Thyroid gland (tissue), 4 donors: ENCODE results near the gene RPL10A.

Experiments used
- CTCF ChIP-seq, 6 experiments: fragments of 200-600 bp in 3 of 6; fragments of 450-650 bp in 3 of 6; sonication (generic) in 3 of 6; IDR thresholded peaks; one replicate each; pipeline ENCODE4 v1.5.1; 2016 to 2019; ENCODE audit warnings: antibody characterized with exemption in 6 of 6, mild to moderate bottlenecking in 2 of 6, inconsistent platforms in 1 of 6, moderate library complexity in 1 of 6
- POLR2A ChIP-seq, 2 donors: fragments of 450-650 bp; IDR thresholded peaks; one replicate each; pipeline ENCODE4 v1.6.1; 2017; ENCODE audit warnings: antibody characterized with exemption in 2 of 2, mild to moderate bottlenecking in 2 of 2, moderate library complexity in 1 of 2

DNA sequence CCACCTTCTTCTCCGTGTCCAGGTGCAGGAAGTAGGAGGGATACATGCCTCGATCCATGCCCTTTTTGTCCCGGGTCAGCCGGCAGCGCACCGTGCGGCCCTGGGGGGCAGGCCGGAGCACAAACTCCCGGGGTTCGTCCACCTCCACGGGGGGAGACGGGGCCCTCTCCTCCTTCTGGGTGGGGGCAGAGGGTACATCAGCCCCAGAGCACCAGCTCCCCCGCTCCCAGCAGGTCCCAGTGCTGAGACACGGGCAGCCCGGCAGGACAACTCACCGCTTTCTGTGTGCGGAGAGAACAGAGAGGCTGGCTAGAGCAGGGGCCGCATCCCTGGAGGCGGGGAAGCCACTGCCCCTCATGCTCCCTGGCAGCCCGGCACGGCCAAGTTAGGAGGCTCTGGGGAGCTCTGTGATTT, 37.8 kb downstream of the RPL10A start:
- TF ChIP-seq CTCF (IDR thresholded peaks at IDR 0.05): no peak
- no peak for TF ChIP-seq POLR2A (IDR thresholded peaks at IDR 0.05)
